RPMI7951 (cell line): ENCODE results near the gene STARD13. TPM values are rescaled to one million over a fixed set of nuclear protein-coding genes. Genes with fewer than 3 reads are reported as not detected.
A peak's percentile ranks its signal among the peaks of the same experiment; 100 is the strongest.

Source experiments
- DNase-seq: peaks from one replicate; pipeline ENCODE4 v3.0.0-alpha.2; 2012; ENCODE audit warnings: low read depth
- total RNA-seq: library from RNA; depleted of rRNA; stranded (reverse); fragments of >200 nt; shearing (Covaris generic); gene quantifications from 2 replicates; pipeline ENCODE4 v1.2.3, GENCODE V29; 2014; rRNA removed

The STARD13 gene, protein sequence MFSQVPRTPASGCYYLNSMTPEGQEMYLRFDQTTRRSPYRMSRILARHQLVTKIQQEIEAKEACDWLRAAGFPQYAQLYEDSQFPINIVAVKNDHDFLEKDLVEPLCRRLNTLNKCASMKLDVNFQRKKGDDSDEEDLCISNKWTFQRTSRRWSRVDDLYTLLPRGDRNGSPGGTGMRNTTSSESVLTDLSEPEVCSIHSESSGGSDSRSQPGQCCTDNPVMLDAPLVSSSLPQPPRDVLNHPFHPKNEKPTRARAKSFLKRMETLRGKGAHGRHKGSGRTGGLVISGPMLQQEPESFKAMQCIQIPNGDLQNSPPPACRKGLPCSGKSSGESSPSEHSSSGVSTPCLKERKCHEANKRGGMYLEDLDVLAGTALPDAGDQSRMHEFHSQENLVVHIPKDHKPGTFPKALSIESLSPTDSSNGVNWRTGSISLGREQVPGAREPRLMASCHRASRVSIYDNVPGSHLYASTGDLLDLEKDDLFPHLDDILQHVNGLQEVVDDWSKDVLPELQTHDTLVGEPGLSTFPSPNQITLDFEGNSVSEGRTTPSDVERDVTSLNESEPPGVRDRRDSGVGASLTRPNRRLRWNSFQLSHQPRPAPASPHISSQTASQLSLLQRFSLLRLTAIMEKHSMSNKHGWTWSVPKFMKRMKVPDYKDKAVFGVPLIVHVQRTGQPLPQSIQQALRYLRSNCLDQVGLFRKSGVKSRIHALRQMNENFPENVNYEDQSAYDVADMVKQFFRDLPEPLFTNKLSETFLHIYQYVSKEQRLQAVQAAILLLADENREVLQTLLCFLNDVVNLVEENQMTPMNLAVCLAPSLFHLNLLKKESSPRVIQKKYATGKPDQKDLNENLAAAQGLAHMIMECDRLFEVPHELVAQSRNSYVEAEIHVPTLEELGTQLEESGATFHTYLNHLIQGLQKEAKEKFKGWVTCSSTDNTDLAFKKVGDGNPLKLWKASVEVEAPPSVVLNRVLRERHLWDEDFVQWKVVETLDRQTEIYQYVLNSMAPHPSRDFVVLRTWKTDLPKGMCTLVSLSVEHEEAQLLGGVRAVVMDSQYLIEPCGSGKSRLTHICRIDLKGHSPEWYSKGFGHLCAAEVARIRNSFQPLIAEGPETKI
- 8.3 and 10.6 TPM in 2 replicates for total RNA-seq

DNA sequence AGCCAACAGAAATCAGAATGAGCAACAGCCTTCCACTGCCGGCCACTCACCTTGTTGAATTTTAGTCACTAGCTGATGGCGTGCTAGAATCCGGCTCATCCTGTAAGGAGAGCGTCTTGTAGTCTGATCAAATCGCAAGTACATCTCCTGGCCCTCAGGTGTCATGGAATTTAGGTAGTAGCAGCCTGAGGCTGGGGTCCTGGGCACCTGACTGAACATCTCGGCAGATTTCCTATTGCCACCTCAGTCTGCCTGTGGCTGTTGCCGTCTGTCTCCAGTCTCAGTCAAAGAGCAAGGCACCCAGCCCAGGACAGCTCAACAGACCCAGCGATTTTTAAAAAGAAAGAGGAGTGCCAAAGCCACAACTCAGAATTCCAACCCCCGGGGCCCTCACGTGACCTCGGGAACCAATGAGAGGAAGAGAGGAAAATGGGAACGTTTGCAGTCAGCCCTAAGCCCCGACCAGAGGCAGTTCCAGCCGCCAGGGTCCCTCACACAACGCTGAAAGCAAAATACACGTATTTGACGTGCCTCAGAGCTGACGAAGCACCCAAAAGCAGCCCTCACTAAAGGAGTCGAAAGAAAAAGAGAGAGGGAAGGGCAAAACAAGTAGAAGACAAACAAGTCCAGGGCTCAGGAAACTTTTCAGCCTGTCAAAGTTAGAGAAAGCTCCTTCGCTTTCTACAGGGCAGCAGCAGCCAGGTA, at the start of gene STARD13:
TSS of gene STARD13 (minus strand) at position 336 of the 705 bp plus-strand sequence. CDS start at position 219, 117 bp downstream.
- peak; percentile 97 for DNase-seq

- no peak for DNase-seq
These were observed 49.3 kb upstream of the STARD13 start for GRCh38 chr13:33334831-33335230.

- DNase-seq: no peak
These were observed 46.4 kb upstream of the STARD13 start for GRCh38 chr13:33331962-33332361.

GRCh38 chr13:33330483-33330882, 44.9 kb upstream of the STARD13 start:
- DNase-seq: no peak

GRCh38 chr13:33328701-33329100, 43.1 kb upstream of the STARD13 start:
- peak; percentile 64 for DNase-seq

DNA sequence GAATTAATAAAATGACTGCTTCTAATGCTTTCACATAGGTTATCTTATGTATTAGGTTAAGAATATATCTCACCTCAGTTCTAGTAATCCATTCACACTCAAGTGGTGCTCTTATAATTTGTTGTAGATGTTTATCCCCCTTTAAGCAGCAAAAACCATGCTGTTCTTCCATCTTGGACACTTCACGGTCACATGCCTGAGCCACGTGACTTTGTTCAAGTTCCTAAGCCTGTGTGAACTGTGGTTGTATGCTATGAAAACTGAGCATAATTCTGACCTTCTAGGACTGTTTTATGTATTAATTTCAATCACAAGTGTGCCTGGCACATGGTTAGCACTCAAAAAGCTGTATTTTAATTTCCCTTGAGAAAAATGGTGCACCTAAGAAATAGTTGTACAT, 41.2 kb upstream of the STARD13 start:
- no peak for DNase-seq

DNA sequence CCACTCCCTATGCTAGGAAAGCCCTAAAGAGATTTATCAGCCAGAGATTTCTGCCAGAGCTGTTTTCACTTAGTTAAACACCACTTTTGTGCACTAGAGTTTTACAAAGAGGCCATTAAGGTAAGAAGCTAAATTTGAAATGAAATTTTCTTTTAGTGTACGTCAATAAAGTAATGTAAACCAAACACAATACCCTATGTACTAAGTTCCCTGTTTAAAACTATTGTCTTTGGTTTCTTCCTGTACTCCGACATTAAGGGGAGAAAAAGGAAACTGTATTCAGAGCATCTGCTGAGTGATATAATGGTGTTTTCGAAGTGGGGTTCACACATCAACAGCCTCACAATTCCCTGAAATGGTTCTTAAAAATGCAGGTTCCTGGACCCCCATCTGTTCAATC, 40.7 kb upstream of the STARD13 start:
- DNase-seq: no peak

DNA sequence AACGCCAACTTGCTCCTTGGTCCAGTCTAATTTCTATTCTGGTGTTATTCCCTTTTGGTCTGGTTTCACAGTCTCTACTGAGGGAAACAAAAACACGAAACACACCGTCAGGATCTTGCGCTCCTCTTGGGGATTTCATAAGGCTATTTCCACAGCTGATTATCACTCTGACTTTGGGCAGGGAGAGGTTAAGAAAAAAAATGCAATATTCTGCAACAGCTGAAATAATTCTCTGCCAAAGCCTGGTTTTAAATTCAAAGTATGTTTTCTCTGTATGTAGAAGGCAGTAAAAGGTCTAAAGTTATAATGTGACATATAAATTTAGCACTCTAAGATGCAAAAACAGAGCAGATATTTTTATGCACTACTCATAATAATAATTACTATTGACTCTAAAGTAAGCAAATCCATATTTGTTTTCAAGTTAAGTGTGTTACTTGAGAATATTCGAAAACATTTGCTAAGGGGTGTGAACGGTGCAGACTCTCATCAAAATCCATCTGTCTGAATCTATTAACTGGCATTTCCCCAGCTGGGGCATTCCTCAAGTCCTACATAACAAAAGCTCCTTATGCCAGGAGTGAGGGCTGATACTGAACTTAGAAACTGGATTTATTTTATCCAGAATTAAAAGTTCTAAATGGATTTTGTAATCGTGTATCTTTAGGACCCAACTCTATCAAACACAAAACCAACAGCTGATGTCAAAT, 38.4 kb upstream of the STARD13 start:
- no peak for DNase-seq

- no peak for DNase-seq
These were observed 37.6 kb upstream of the STARD13 start for GRCh38 chr13:33322965-33323668.

DNA sequence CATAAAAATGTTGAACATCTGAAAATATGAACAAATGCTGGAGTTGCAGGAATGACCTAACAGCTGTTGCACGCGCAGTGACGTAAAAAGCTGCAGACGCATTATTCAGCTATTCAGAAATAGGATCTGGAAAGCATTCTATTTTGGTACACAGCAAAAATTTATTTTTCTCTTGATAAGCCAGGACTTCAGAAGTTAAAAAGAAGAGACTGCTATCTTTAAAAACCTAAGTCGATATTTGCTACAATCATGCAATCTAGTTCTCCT, 36.9 kb upstream of the STARD13 start:
- DNase-seq: no peak

- no peak for DNase-seq
These were observed 36.4 kb upstream of the STARD13 start for GRCh38 chr13:33321686-33322542.

DNA sequence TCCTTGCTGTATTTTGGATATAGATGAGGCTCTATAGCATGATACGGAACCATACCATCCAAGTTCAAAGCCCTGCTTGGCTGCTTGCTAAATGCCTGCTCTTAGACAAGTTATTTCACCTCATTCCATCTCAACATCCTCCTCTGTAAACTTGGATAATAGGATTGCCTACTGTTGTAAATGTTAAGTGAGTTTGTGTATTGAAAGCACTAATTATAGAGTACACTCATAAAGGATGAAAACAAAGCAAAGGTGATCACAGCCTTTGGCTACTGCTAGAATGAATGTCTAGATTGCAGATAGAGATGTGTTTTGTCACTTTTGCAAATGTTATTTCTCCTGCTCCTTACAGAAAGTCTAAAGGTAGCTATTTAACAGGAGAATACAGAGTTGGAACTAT, 34.3 kb upstream of the STARD13 start:
- no peak for DNase-seq

GRCh38 chr13:33318744-33319143, 33.2 kb upstream of the STARD13 start:
- DNase-seq: no peak

GRCh38 chr13:33318037-33318436, 32.5 kb upstream of the STARD13 start:
- no peak for DNase-seq

GRCh38 chr13:33316890-33317289, 31.3 kb upstream of the STARD13 start:
- DNase-seq: peak; percentile 23

DNA sequence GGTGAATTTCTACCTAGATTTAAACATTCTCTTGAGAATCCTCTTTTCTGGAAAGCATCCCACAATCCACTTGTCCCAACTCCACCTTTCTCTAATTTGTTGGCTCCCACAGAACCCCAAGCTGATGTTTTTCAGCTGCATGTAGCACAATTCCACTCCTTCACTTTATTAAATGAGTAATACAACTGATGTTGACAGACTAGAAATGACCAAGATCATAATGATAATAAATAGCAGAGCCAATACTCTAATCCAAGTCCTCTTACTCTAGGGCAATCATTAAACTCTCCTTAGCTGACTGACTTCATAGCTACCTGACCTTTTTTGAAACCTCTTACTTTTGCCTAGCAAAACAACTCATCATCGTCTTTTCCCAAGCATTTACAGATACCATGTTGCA, 27.9 kb upstream of the STARD13 start:
- no peak for DNase-seq

DNA sequence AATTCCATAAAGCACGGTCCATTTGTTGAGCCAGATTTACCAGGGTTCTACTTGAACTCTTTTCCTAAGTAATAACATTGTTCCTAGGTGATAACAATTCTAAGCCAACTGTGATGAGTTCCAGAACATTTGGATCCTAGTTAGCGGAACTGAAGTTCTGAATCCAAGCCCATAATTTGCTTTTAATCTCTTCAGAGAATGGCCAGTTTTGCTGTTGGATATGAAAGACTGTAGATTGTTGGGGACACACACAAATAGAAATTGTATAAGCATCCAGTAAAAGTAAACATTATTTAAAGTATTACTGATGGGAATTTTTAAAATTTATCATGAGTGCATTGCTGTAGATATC, 27.3 kb upstream of the STARD13 start:
- no peak for DNase-seq

DNA sequence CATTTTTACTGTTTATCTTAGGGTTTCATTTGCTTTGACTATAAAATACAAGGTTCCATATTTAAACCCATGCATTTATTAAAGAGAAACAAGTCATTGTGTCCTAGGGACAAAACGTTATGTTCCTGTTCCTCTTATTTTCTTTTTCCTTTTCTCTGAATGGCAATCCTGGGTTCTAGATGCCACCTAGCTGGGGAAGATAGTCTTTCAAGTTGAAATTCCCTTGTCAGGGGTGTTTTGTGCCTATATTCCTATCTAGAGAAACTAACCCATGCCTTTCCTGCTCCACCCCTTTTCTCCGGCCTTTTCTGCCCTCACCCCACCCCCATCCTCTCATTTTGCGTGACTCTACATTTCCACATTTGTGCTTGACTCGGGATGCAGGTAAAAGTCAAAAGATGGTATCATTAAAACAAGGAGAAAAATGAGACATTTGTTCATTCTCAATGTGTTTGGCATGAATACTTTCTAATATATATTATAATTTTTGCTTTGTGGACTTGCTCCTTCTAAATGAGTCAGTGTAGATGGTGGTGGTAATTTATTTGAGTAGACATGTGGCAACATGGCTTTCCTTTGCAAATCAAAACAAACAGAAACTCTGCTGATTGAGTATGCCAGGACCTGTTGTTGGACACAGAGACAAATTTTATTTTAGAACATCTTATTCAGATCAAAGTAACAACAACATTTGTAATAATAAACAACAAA, 26.8 kb upstream of the STARD13 start:
- DNase-seq: peak; percentile 44

GRCh38 chr13:33311040-33311439, 25.5 kb upstream of the STARD13 start:
- DNase-seq: no peak
